GM21367 (cell line): ENCODE measurements around the gene NHSL1.
"Not testable (repeated sequence)": the region's sequence is repeated elsewhere in the genome, so short reads cannot be mapped to it uniquely, and the experiment has no call there.

ENCODE experiments used
- ATAC-seq: cut with Tn5 transposase; IDR thresholded peaks from one replicate; pipeline ENCODE4 v1.9.1; 2021; ENCODE audit not compliant: unreplicated experiment

The NHSL1 gene

GRCh38 chr6:138428944-138429598 is 70.2 kb downstream of the NHSL1 start:
- ATAC-seq: no peak

GRCh38 chr6:138427701-138428100 is 71.6 kb downstream of the NHSL1 start:
- no peak for ATAC-seq

- no peak for ATAC-seq
Observed at GRCh38 chr6:138426500-138427123, 72.7 kb downstream of the NHSL1 start.

- not testable (repeated sequence) for ATAC-seq
Observed at GRCh38 chr6:138425256-138425655, 74.0 kb downstream of the NHSL1 start.

GRCh38 chr6:138424004-138424904 is 75.0 kb downstream of the NHSL1 start:
- ATAC-seq: no peak

GRCh38 chr6:138422861-138423260 is 76.4 kb downstream of the NHSL1 start:
- ATAC-seq: no peak

GRCh38 chr6:138421608-138422007 is 77.7 kb downstream of the NHSL1 start:
- no peak for ATAC-seq

- no peak for ATAC-seq
Observed at GRCh38 chr6:138421089-138421488, 78.2 kb downstream of the NHSL1 start.

GRCh38 chr6:138420356-138420755 is 78.9 kb downstream of the NHSL1 start:
- ATAC-seq: no peak

- no peak for ATAC-seq
Observed at GRCh38 chr6:138419766-138420165, 79.5 kb downstream of the NHSL1 start.

GRCh38 chr6:138418118-138418742 is 81.1 kb downstream of the NHSL1 start:
- no peak for ATAC-seq

GRCh38 chr6:138417493-138418117 is 81.7 kb downstream of the NHSL1 start:
- ATAC-seq: no peak

GRCh38 chr6:138416206-138416605 is 83.1 kb downstream of the NHSL1 start:
- ATAC-seq: no peak

- ATAC-seq: no peak
Observed at GRCh38 chr6:138415125-138415524, 84.2 kb downstream of the NHSL1 start.

- ATAC-seq: no peak
Observed at GRCh38 chr6:138410972-138411880, 88.1 kb downstream of the NHSL1 start.

GRCh38 chr6:138410048-138410735 is 89.1 kb downstream of the NHSL1 start:
- no peak for ATAC-seq

GRCh38 chr6:138406443-138406842 is 92.9 kb downstream of the NHSL1 start:
- no peak for ATAC-seq

- no peak for ATAC-seq
Observed at GRCh38 chr6:138405816-138406413, 93.4 kb downstream of the NHSL1 start.
